Loucy (cell line): ENCODE measurements around the gene ZNF423.

Experiments used
- H2AFZ ChIP-seq: fragments of 200-600 bp; sonication (generic); 2 replicates; pipeline ENCODE4 v1.6.0; 2016; ENCODE audit warnings: antibody characterized with exemption, mild to moderate bottlenecking, low read length, moderate library complexity
- H3F3A ChIP-seq: fragments of 200-600 bp; 2 replicates; pipeline ENCODE4 v1.6.0; 2016; ENCODE audit warnings: antibody characterized with exemption, low read depth, mild to moderate bottlenecking
- H3K27me3 ChIP-seq: fragments of 200-600 bp; sonication (generic); 2 replicates; pipeline ENCODE4 v1.6.1; 2014; ENCODE audit warnings: low read length, mild to moderate bottlenecking; ENCODE audit not compliant: insufficient read depth, poor library complexity, severe bottlenecking
- H3K36me3 ChIP-seq: fragments of 200-600 bp; sonication (generic); 2 replicates; pipeline ENCODE4 v1.6.1; 2016; ENCODE audit warnings: low read length; ENCODE audit not compliant: insufficient read depth
- H3K4me1 ChIP-seq: fragments of 200-600 bp; sonication (generic); 2 replicates; pipeline ENCODE4 v1.5.1; 2014; ENCODE audit warnings: low read length, mild to moderate bottlenecking; ENCODE audit not compliant: insufficient read depth, poor library complexity, severe bottlenecking
- H3K4me2 ChIP-seq: fragments of 200-600 bp; sonication (generic); 2 replicates; pipeline ENCODE4 v1.6.0; 2014; ENCODE audit warnings: antibody characterized with exemption, low read length, low read depth, mild to moderate bottlenecking; ENCODE audit not compliant: poor library complexity, severe bottlenecking
- H3K4me3 ChIP-seq: fragments of 200-600 bp; sonication (generic); 2 replicates; pipeline ENCODE4 v1.5.1; 2014; ENCODE audit warnings: low read length, mild to moderate bottlenecking, mixed read lengths; ENCODE audit not compliant: poor library complexity, severe bottlenecking
- H3K79me2 ChIP-seq: fragments of 200-600 bp; sonication (generic); 2 replicates; pipeline ENCODE4 v1.6.1; 2014; ENCODE audit warnings: low read length; ENCODE audit not compliant: insufficient read depth
- H3K9ac ChIP-seq: fragments of 200-600 bp; sonication (generic); 2 replicates; pipeline ENCODE4 v1.6.0; 2014; ENCODE audit warnings: mild to moderate bottlenecking, low read depth, low read length, moderate library complexity; ENCODE audit not compliant: poor library complexity, severe bottlenecking
- H3K9me2 ChIP-seq: fragments of 200-600 bp; sonication (generic); replicated peaks from 2 replicates; pipeline ENCODE4 v1.6.1; 2016; ENCODE audit warnings: low read depth, low read length, mixed read lengths
- H3K9me3 ChIP-seq: fragments of 200-600 bp; sonication (generic); 2 replicates; pipeline ENCODE4 v1.6.1; 2014; ENCODE audit warnings: mild to moderate bottlenecking, antibody characterized with exemption, low read length, low read depth; ENCODE audit not compliant: insufficient read depth
- H4K20me1 ChIP-seq: fragments of 200-600 bp; sonication (generic); 2 replicates; pipeline ENCODE4 v1.6.0; 2014; ENCODE audit warnings: antibody characterized with exemption, low read length, mild to moderate bottlenecking; ENCODE audit not compliant: insufficient read depth, poor library complexity, severe bottlenecking
- CTCF ChIP-seq: fragments of 200-600 bp; sonication (generic); conservative IDR thresholded peaks from 2 replicates; pipeline ENCODE4 v1.5.1; 2014; ENCODE audit warnings: mild to moderate bottlenecking, antibody characterized with exemption, low read length
- EZH2phosphoT487 ChIP-seq: fragments of 200-600 bp; IDR thresholded peaks from 2 replicates; pipeline ENCODE4 v1.6.1; 2018; ENCODE audit warnings: antibody characterized with exemption, mild to moderate bottlenecking, moderate library complexity, borderline replicate concordance

The ZNF423 gene

GRCh38 chr16:49521734-49522325 is 334.1 kb downstream of the ZNF423 start:
- no peaks in the 10 kb centered on the region for H3K79me2 ChIP-seq
- H4K20me1 ChIP-seq = no peaks in the 10 kb centered on the region
- no peak overlapping the region for H3K9ac ChIP-seq
- H3K27me3 ChIP-seq = no peaks in the 10 kb centered on the region
- H2AFZ ChIP-seq = no peak overlapping the region
- no peaks in the 10 kb centered on the region for H3K9me2 ChIP-seq
- TF ChIP-seq EZH2phosphoT487 = no peak
- no peak for TF ChIP-seq CTCF
- no peaks in the 10 kb centered on the region for H3K36me3 ChIP-seq
- no peaks in the 10 kb centered on the region for H3K9me3 ChIP-seq
- H3F3A ChIP-seq = no peaks in the 10 kb centered on the region
- H3K4me2 ChIP-seq = no peak overlapping the region
- H3K4me3 ChIP-seq = no peak overlapping the region
- H3K4me1 ChIP-seq = no peaks in the 10 kb centered on the region

- no peaks in the 10 kb centered on the region for H3K9me2 ChIP-seq
- no peaks in the 10 kb centered on the region for H3K79me2 ChIP-seq
- no peaks in the 10 kb centered on the region for H4K20me1 ChIP-seq
- H3K4me1 ChIP-seq = no peaks in the 10 kb centered on the region
- no peaks in the 10 kb centered on the region for H3F3A ChIP-seq
- H3K36me3 ChIP-seq = no peaks in the 10 kb centered on the region
- TF ChIP-seq CTCF (no peak), EZH2phosphoT487 (no peak)
- no peak overlapping the region for H3K9ac ChIP-seq
- no peak overlapping the region for H3K4me2 ChIP-seq
- no peaks in the 10 kb centered on the region for H3K27me3 ChIP-seq
- no peak overlapping the region for H3K4me3 ChIP-seq
- no peak overlapping the region for H2AFZ ChIP-seq
- no peaks in the 10 kb centered on the region for H3K9me3 ChIP-seq
Observed at GRCh38 chr16:49520492-49521038, 335.3 kb downstream of the ZNF423 start.

- Histone ChIP-seq H3K79me2 (no peaks in the 10 kb centered on the region), H3K9me3 (no peaks in the 10 kb centered on the region), H3K4me2 (no peak overlapping the region), H3K27me3 (no peaks in the 10 kb centered on the region), H3K4me1 (no peaks in the 10 kb centered on the region), H3K36me3 (no peaks in the 10 kb centered on the region), H3K4me3 (no peak overlapping the region), H3K9ac (no peak overlapping the region), H4K20me1 (no peaks in the 10 kb centered on the region), H3F3A (no peaks in the 10 kb centered on the region), H3K9me2 (no peaks in the 10 kb centered on the region), H2AFZ (no peak overlapping the region)
- TF ChIP-seq EZH2phosphoT487 (no peak), CTCF (no peak)
Observed at GRCh38 chr16:49519741-49520140, 336.2 kb downstream of the ZNF423 start.
